ENCODE results near the gene SPINK8.
"Not testable (repeated sequence)": the region's sequence is repeated elsewhere in the genome, so short reads cannot be mapped to it uniquely, and the experiment has no call there.

SPINK8 gene

GRCh38 chr3:48352546-48352945, 19.1 kb upstream of the SPINK8 start:
- H3K4me1 ChIP-seq (ENCODE audit: control insufficient read depth, insufficient read depth, low read length): no peaks in the 10 kb centered on the region
- H3K9me3 ChIP-seq (ENCODE audit: control insufficient read depth, low read length): peaks cover 14% of the 10 kb centered on the region
- DNase-seq (ENCODE audit: low read depth): no peak
- no peak overlapping the region for H3K9ac ChIP-seq (ENCODE audit: low read length)
- no peaks in the 10 kb centered on the region for H3K36me3 ChIP-seq (ENCODE audit: control insufficient read depth, insufficient read depth, low read length, severe bottlenecking)
- no peak overlapping the region for H3K4me3 ChIP-seq (ENCODE audit: low read length)
- peaks cover 30% of the 10 kb centered on the region for H3K27me3 ChIP-seq (replicated peaks; ENCODE audit: control insufficient read depth, insufficient read depth, low read length)

GRCh38 chr3:48347500-48347899, 14.0 kb upstream of the SPINK8 start:
- H3K4me3 ChIP-seq (ENCODE audit: low read length): no peak overlapping the region
- peaks cover 5% of the 10 kb centered on the region for H3K27me3 ChIP-seq (replicated peaks; ENCODE audit: control insufficient read depth, insufficient read depth, low read length)
- H3K9ac ChIP-seq (ENCODE audit: low read length): no peak overlapping the region
- H3K36me3 ChIP-seq (ENCODE audit: control insufficient read depth, insufficient read depth, low read length, severe bottlenecking): no peaks in the 10 kb centered on the region
- H3K4me1 ChIP-seq (ENCODE audit: control insufficient read depth, insufficient read depth, low read length): no peaks in the 10 kb centered on the region
- no peaks in the 10 kb centered on the region for H3K9me3 ChIP-seq (ENCODE audit: control insufficient read depth, low read length)
- DNase-seq (ENCODE audit: low read depth): no peak

- Histone ChIP-seq H3K27me3 (replicated peaks; ENCODE audit: control insufficient read depth, insufficient read depth, low read length) (no peaks in the 10 kb centered on the region), H3K9ac (ENCODE audit: low read length) (no peak overlapping the region), H3K36me3 (ENCODE audit: control insufficient read depth, insufficient read depth, low read length, severe bottlenecking) (no peaks in the 10 kb centered on the region), H3K4me1 (ENCODE audit: control insufficient read depth, insufficient read depth, low read length) (no peaks in the 10 kb centered on the region), H3K4me3 (ENCODE audit: low read length) (no peak overlapping the region), H3K9me3 (ENCODE audit: control insufficient read depth, low read length) (no peaks in the 10 kb centered on the region)
- DNase-seq (ENCODE audit: low read depth): no peak
Observed at GRCh38 chr3:48345946-48346572, 12.6 kb upstream of the SPINK8 start.

- Histone ChIP-seq H3K4me1 (ENCODE audit: control insufficient read depth, insufficient read depth, low read length) (no peaks in the 10 kb centered on the region), H3K9me3 (ENCODE audit: control insufficient read depth, low read length) (no peaks in the 10 kb centered on the region), H3K36me3 (ENCODE audit: control insufficient read depth, insufficient read depth, low read length, severe bottlenecking) (no peaks in the 10 kb centered on the region), H3K4me3 (ENCODE audit: low read length) (no peak overlapping the region), H3K9ac (ENCODE audit: low read length) (no peak overlapping the region), H3K27me3 (replicated peaks; ENCODE audit: control insufficient read depth, insufficient read depth, low read length) (no peaks in the 10 kb centered on the region)
- DNase-seq (ENCODE audit: low read depth): no peak
Observed at GRCh38 chr3:48344867-48345507, 11.5 kb upstream of the SPINK8 start.

GRCh38 chr3:48343432-48343831, 10.0 kb upstream of the SPINK8 start:
- Histone ChIP-seq H3K27me3 (replicated peaks; ENCODE audit: control insufficient read depth, insufficient read depth, low read length) (no peaks in the 10 kb centered on the region), H3K4me3 (ENCODE audit: low read length) (no peak overlapping the region), H3K9me3 (ENCODE audit: control insufficient read depth, low read length) (no peaks in the 10 kb centered on the region), H3K9ac (ENCODE audit: low read length) (no peak overlapping the region), H3K36me3 (ENCODE audit: control insufficient read depth, insufficient read depth, low read length, severe bottlenecking) (no peaks in the 10 kb centered on the region), H3K4me1 (ENCODE audit: control insufficient read depth, insufficient read depth, low read length) (no peaks in the 10 kb centered on the region)
- DNase-seq (ENCODE audit: low read depth): no peak

- Histone ChIP-seq H3K4me1 (ENCODE audit: control insufficient read depth, insufficient read depth, low read length) (no peaks in the 10 kb centered on the region), H3K9me3 (ENCODE audit: control insufficient read depth, low read length) (no peaks in the 10 kb centered on the region), H3K9ac (ENCODE audit: low read length) (no peak overlapping the region), H3K4me3 (ENCODE audit: low read length) (no peak overlapping the region), H3K36me3 (ENCODE audit: control insufficient read depth, insufficient read depth, low read length, severe bottlenecking) (no peaks in the 10 kb centered on the region), H3K27me3 (replicated peaks; ENCODE audit: control insufficient read depth, insufficient read depth, low read length) (peaks cover 20% of the 10 kb centered on the region)
- DNase-seq (ENCODE audit: low read depth): no peak
Observed at GRCh38 chr3:48338635-48339034, 5.2 kb upstream of the SPINK8 start.

- not testable (repeated sequence) for H3K4me3 ChIP-seq (ENCODE audit: low read length); DNase-seq (ENCODE audit: low read depth); H3K9me3 ChIP-seq (ENCODE audit: control insufficient read depth, low read length); H3K4me1 ChIP-seq (ENCODE audit: control insufficient read depth, insufficient read depth, low read length); H3K36me3 ChIP-seq (ENCODE audit: control insufficient read depth, insufficient read depth, low read length, severe bottlenecking); H3K9ac ChIP-seq (ENCODE audit: low read length)
- H3K27me3 ChIP-seq (replicated peaks; ENCODE audit: control insufficient read depth, insufficient read depth, low read length): peaks cover 23% of the 10 kb centered on the region
Observed at GRCh38 chr3:48337536-48337935, 4.1 kb upstream of the SPINK8 start.

GRCh38 chr3:48335286-48335685, 1.8 kb upstream of the SPINK8 start:
- H3K36me3 ChIP-seq (ENCODE audit: control insufficient read depth, insufficient read depth, low read length, severe bottlenecking); H3K9ac ChIP-seq (ENCODE audit: low read length); DNase-seq (ENCODE audit: low read depth); H3K4me1 ChIP-seq (ENCODE audit: control insufficient read depth, insufficient read depth, low read length); H3K4me3 ChIP-seq (ENCODE audit: low read length); H3K9me3 ChIP-seq (ENCODE audit: control insufficient read depth, low read length): not testable (repeated sequence)
- peaks cover 36% of the 10 kb centered on the region for H3K27me3 ChIP-seq (replicated peaks; ENCODE audit: control insufficient read depth, insufficient read depth, low read length)

GRCh38 chr3:48334605-48335004, 1.1 kb upstream of the SPINK8 start:
- Histone ChIP-seq H3K4me1 (ENCODE audit: control insufficient read depth, insufficient read depth, low read length) (no peaks in the 10 kb centered on the region), H3K36me3 (ENCODE audit: control insufficient read depth, insufficient read depth, low read length, severe bottlenecking) (no peaks in the 10 kb centered on the region), H3K4me3 (ENCODE audit: low read length) (no peak overlapping the region), H3K9me3 (ENCODE audit: control insufficient read depth, low read length) (no peaks in the 10 kb centered on the region), H3K27me3 (replicated peaks; ENCODE audit: control insufficient read depth, insufficient read depth, low read length) (peaks cover 36% of the 10 kb centered on the region), H3K9ac (ENCODE audit: low read length) (no peak overlapping the region)
- no peak for DNase-seq (ENCODE audit: low read depth)

- H3K27me3 ChIP-seq (replicated peaks; ENCODE audit: control insufficient read depth, insufficient read depth, low read length): peaks cover 36% of the 10 kb centered on the region
- not testable (repeated sequence) for H3K9me3 ChIP-seq (ENCODE audit: control insufficient read depth, low read length); H3K36me3 ChIP-seq (ENCODE audit: control insufficient read depth, insufficient read depth, low read length, severe bottlenecking); H3K4me1 ChIP-seq (ENCODE audit: control insufficient read depth, insufficient read depth, low read length); H3K9ac ChIP-seq (ENCODE audit: low read length); H3K4me3 ChIP-seq (ENCODE audit: low read length); DNase-seq (ENCODE audit: low read depth)
Observed at GRCh38 chr3:48331706-48332435, 1.6 kb downstream of the SPINK8 start.

GRCh38 chr3:48320996-48321395, 12.5 kb downstream of the SPINK8 start:
- H3K4me3 ChIP-seq (ENCODE audit: low read length): no peak overlapping the region
- no peak overlapping the region for H3K9ac ChIP-seq (ENCODE audit: low read length)
- H3K27me3 ChIP-seq (replicated peaks; ENCODE audit: control insufficient read depth, insufficient read depth, low read length): peaks cover 10% of the 10 kb centered on the region
- DNase-seq (ENCODE audit: low read depth): no peak
- no peaks in the 10 kb centered on the region for H3K36me3 ChIP-seq (ENCODE audit: control insufficient read depth, insufficient read depth, low read length, severe bottlenecking)
- H3K9me3 ChIP-seq (ENCODE audit: control insufficient read depth, low read length): peaks cover 11% of the 10 kb centered on the region
- H3K4me1 ChIP-seq (ENCODE audit: control insufficient read depth, insufficient read depth, low read length): no peaks in the 10 kb centered on the region
